Endothelial cell of umbilical vein (primary cell): ENCODE measurements around the gene CACNA2D3. TPM values are rescaled to one million over a fixed set of nuclear protein-coding genes. Genes with fewer than 3 reads are reported as not detected.

Experiments used
- BruUV-seq: library from RNA; stranded (reverse); fragments of 400-500 nt; replicated peaks from 2 replicates; lab custom pipeline; 2021; lab: Mats Ljungman, UMichigan
- CTCF ChIA-PET: fragments of 300-600, 350-600 bp; sonication (Branson Sonifier 250); formaldehyde crosslinking; loops from one replicate; lab custom pipeline; 2021; ENCODE audit warnings: antibody characterized with exemption, inconsistent platforms; lab: Charles Lee
- POLR2A ChIA-PET: fragments of 300-600, 350-600 bp; sonication (Branson Sonifier 250); formaldehyde crosslinking; loops from one replicate; lab custom pipeline; 2021; ENCODE audit warnings: antibody characterized with exemption, inconsistent platforms; lab: Charles Lee
- DNase-seq: peaks from one replicate; pipeline ENCODE4 v3.0.0-alpha.2; 2011; ENCODE audit warnings: low read depth, low spot score
- FAIRE-seq: peaks from 2 replicates; lab custom pipeline; 2011; peaks lifted over from hg19 to GRCh38; lab: Jason Lieb, UNC
- H2AFZ ChIP-seq: 2 replicates; pipeline ENCODE4 v1.6.0; 2012; ENCODE audit warnings: low read depth, low read length, control low read depth, inconsistent platforms
- H3K27ac ChIP-seq: 2 replicates; pipeline ENCODE4 v1.5.1; 2011; ENCODE audit warnings: low read depth, mild to moderate bottlenecking, control low read depth, low read length, moderate library complexity; ENCODE audit not compliant: insufficient read depth
- H3K27me3 ChIP-seq, 2 experiments: 2 replicates each; pipeline versions ENCODE4 v1.6.0 to v1.6.1; 2011; ENCODE audit warnings: low read length in 2 of 2, mixed read lengths in 1 of 2; ENCODE audit not compliant: control insufficient read depth in 2 of 2, insufficient read depth in 2 of 2
- H3K36me3 ChIP-seq, 2 experiments: 2 replicates in 1 of 2; 3 replicates in 1 of 2; pipeline ENCODE4 v1.5.1; 2011; ENCODE audit warnings: low read length in 2 of 2, mild to moderate bottlenecking in 1 of 2, moderate library complexity in 1 of 2; ENCODE audit not compliant: control insufficient read depth in 2 of 2, insufficient read depth in 2 of 2; ENCODE audit errors: extremely low read depth in 1 of 2
- H3K4me1 ChIP-seq: 3 replicates; pipeline ENCODE4 v1.5.1; 2011; ENCODE audit warnings: mild to moderate bottlenecking, low read length; ENCODE audit not compliant: control insufficient read depth, insufficient read depth; ENCODE audit errors: extremely low read depth
- H3K4me2 ChIP-seq: 2 replicates; pipeline ENCODE4 v1.6.1; 2011; ENCODE audit warnings: low read length, control low read depth, mixed read lengths; ENCODE audit not compliant: insufficient read depth
- H3K4me3 ChIP-seq, 3 experiments: fragments of 200-600 bp in 1 of 3; sonication (generic), shearing (Covaris generic) in 1 of 3; replicated peaks in 1 of 3; 2 replicates each; pipeline ENCODE4 v1.5.1; 2011 to 2016; ENCODE audit warnings: control low read depth in 3 of 3, low read length in 3 of 3, mild to moderate bottlenecking in 2 of 3, inconsistent platforms in 1 of 3, low read depth in 1 of 3, moderate library complexity in 1 of 3; ENCODE audit not compliant: insufficient read depth in 1 of 3
- H3K79me2 ChIP-seq: 2 replicates; pipeline ENCODE4 v1.6.0; 2012; ENCODE audit warnings: low read length, inconsistent platforms; ENCODE audit not compliant: control insufficient read depth, insufficient read depth
- H3K9ac ChIP-seq: replicated peaks from 2 replicates; pipeline ENCODE3; 2011; ENCODE audit warnings: low read length, control low read depth; ENCODE audit not compliant: insufficient read depth; ENCODE audit errors: extremely low read depth
- H3K9me1 ChIP-seq: replicated peaks from 3 replicates; pipeline ENCODE4 v1.6.0; 2011; ENCODE audit warnings: mild to moderate bottlenecking, low read length; ENCODE audit not compliant: control insufficient read depth, insufficient read depth; ENCODE audit errors: extremely low read depth
- H3K9me3 ChIP-seq: replicated peaks from 2 replicates; pipeline ENCODE4 v1.5.1; 2012; ENCODE audit warnings: low read length, inconsistent platforms; ENCODE audit not compliant: control insufficient read depth, insufficient read depth
- H4K20me1 ChIP-seq: replicated peaks from 2 replicates; pipeline ENCODE3; 2011; ENCODE audit warnings: mild to moderate bottlenecking, low read length; ENCODE audit not compliant: control insufficient read depth, insufficient read depth; ENCODE audit errors: extremely low read depth
- CTCF ChIP-seq, 2 donors: IDR thresholded peaks; 1 replicate in 1 of 2; 2 replicates in 1 of 2; pipeline ENCODE4 v1.5.1; 2011; ENCODE audit warnings: low read length in 2 of 2, mild to moderate bottlenecking in 2 of 2, moderate library complexity in 2 of 2, control low read depth in 1 of 2, inconsistent platforms in 1 of 2, low read depth in 1 of 2; ENCODE audit not compliant: insufficient read depth in 1 of 2; ENCODE audit errors: extremely low read depth in 1 of 2
- EZH2 ChIP-seq: IDR thresholded peaks from 2 replicates; pipeline ENCODE4 v1.6.1; 2012; ENCODE audit warnings: borderline replicate concordance, low read depth, mild to moderate bottlenecking, moderate library complexity, low read length, inconsistent platforms; ENCODE audit not compliant: severe bottlenecking
- FOS ChIP-seq: IDR thresholded peaks from 2 replicates; pipeline ENCODE4 v1.6.1; 2011; ENCODE audit warnings: mild to moderate bottlenecking, low read length, moderate library complexity, borderline replicate concordance; ENCODE audit not compliant: insufficient read depth
- GATA2 ChIP-seq: IDR thresholded peaks from 2 replicates; pipeline ENCODE4 v1.7.0; 2011; ENCODE audit warnings: low read depth, mild to moderate bottlenecking, moderate library complexity, mixed read lengths, low read length; ENCODE audit not compliant: insufficient read length, insufficient read depth
- JUN ChIP-seq: IDR thresholded peaks from 2 replicates; pipeline ENCODE4 v1.6.1; 2011; ENCODE audit warnings: borderline replicate concordance, low read depth; ENCODE audit not compliant: insufficient read length, insufficient read depth
- MAX ChIP-seq: IDR thresholded peaks from 2 replicates; pipeline ENCODE4 v1.6.1; 2011; ENCODE audit not compliant: insufficient read depth, insufficient read length
- MYC ChIP-seq: IDR thresholded peaks from one replicate; pipeline ENCODE4 v1.6.1; 2011; ENCODE audit warnings: mild to moderate bottlenecking, low read depth, low read length
- POLR2A ChIP-seq: IDR thresholded peaks from 2 replicates; pipeline ENCODE4 v1.6.1; 2012; ENCODE audit warnings: low read depth, mild to moderate bottlenecking, control low read depth, low read length
- POLR2AphosphoS5 ChIP-seq: IDR thresholded peaks from 2 replicates; pipeline ENCODE4 v1.6.1; 2012; ENCODE audit warnings: low read depth, mild to moderate bottlenecking, control low read depth, low read length, moderate library complexity; ENCODE audit not compliant: insufficient read depth
- dilution Hi-C: fragments of 300-500 bp; cut with MboI; formaldehyde crosslinking; loops from one replicate; pipeline ENCODE4 v1.15.0; 2019; ENCODE audit warnings: low sequenced_read_pairs; ENCODE audit not compliant: extremely low pct_ligation_motif_present
- intact Hi-C: fragments of 100-400 bp; cut with micrococcal nuclease; formaldehyde crosslinking; loops from one replicate; pipeline ENCODE4 v1.10.0; 2022
- polyA plus RNA-seq, 4 experiments: library from polyadenylated mRNA; depleted of rRNA in 3 of 4; stranded (reverse) in 3 of 4; unstranded in 1 of 4; fragments of >200 nt; gene quantifications; 2 replicates each; pipeline versions ENCODE4 v1.2.1 to v1.2.3, GENCODE V29; 2011 to 2012; ENCODE audit warnings: missing spikeins in 1 of 4
- total RNA-seq: library from RNA; stranded (reverse); gene quantifications from 2 replicates; pipeline ENCODE4 v1.2.3, GENCODE V29; 2021

CACNA2D3 gene
- total and polyA plus RNA-seq, 2 donors (not counting 3 experiments of a cell fraction or from before 2014, with no cell fraction given) = not detected

- Histone ChIP-seq H3K27ac (no peak overlapping the region), H3K9ac (no peak overlapping the region), H3K4me1 (no peaks in the 10 kb centered on the region), H3K9me3 (no peaks in the 10 kb centered on the region), H3K36me3 (no peaks in the 10 kb centered on the region), H2AFZ (no peak overlapping the region), H4K20me1 (no peaks in the 10 kb centered on the region), H3K4me2 (no peak overlapping the region), H3K79me2 (no peaks in the 10 kb centered on the region), H3K27me3 (no peaks in the 10 kb centered on the region), H3K4me3 (no peak overlapping the region), H3K9me1 (no peaks in the 10 kb centered on the region)
- TF ChIP-seq GATA2 (no peak), FOS (no peak), POLR2A (no peak), POLR2AphosphoS5 (no peak), CTCF (IDR thresholded peaks at IDR 0.05; ENCODE audit: extremely low read depth in 1 of 2, insufficient read depth in 1 of 2, low read depth in 1 of 2, low read length in 2 of 2) (no peak), MAX (no peak), EZH2 (no peak), MYC (no peak), JUN (no peak)
- no TSS peak for BruUV-seq
- FAIRE-seq (no peak), DNase-seq (no peak)
- CTCF ChIA-PET = no interaction called here
- dilution Hi-C loops = no loop called here
- POLR2A ChIA-PET = no interaction called here
- intact Hi-C loops = no loop called here
Observed at GRCh38 chr3:54530091-54530490, 407.7 kb downstream of the CACNA2D3 start.
